K562 (cell line): ENCODE results near the gene BRSK1. TPM values are rescaled to one million over a fixed set of nuclear protein-coding genes. Genes with fewer than 3 reads are reported as not detected.

Source experiments
- ADNP ChIP-seq: fragments of 200-800 bp; sonication (Bioruptor generic); IDR thresholded peaks from 2 replicates; pipeline ENCODE4 v1.6.1; 2016; ENCODE audit warnings: missing genetic modification characterization, missing compliant biosample characterization
- BDP1 ChIP-seq: IDR thresholded peaks from 3 replicates; pipeline ENCODE4 v1.6.1; 2011; ENCODE audit not compliant: insufficient read length, insufficient read depth
- CGGBP1 ChIP-seq: fragments of 250-450 bp; sonication (Bioruptor Pico); IDR thresholded peaks from 2 replicates; pipeline ENCODE4 v1.9.0; 2021; ENCODE audit warnings: mild to moderate bottlenecking
- CHCHD3 ChIP-seq: fragments of 250-450 bp; sonication (Bioruptor Pico); IDR thresholded peaks from 2 replicates; pipeline ENCODE4 v2.1.2; 2022; ENCODE audit warnings: mild to moderate bottlenecking
- CHD1 ChIP-seq: fragments of 200-600 bp; sonication (generic); IDR thresholded peaks from one replicate; pipeline ENCODE4 v1.6.1; 2012; ENCODE audit warnings: mild to moderate bottlenecking, moderate library complexity, low read length, inconsistent platforms
- DMBX1 ChIP-seq: fragments of 250-450 bp; sonication (Bioruptor Pico); IDR thresholded peaks from 2 replicates; pipeline ENCODE4 v1.8.0; 2022; ENCODE audit warnings: inconsistent platforms, mild to moderate bottlenecking, moderate library complexity, borderline replicate concordance
- ELF1 ChIP-seq: fragments of 200-800 bp; sonication (Bioruptor generic); IDR thresholded peaks from 2 replicates; pipeline ENCODE4 v1.6.1; 2016; ENCODE audit warnings: missing genetic modification characterization, missing compliant biosample characterization
- ELF2 ChIP-seq: fragments of 250-450 bp; sonication (Bioruptor Pico); IDR thresholded peaks from 2 replicates; pipeline ENCODE4 v1.5.0; 2021; ENCODE audit warnings: mild to moderate bottlenecking
- ETS2 ChIP-seq: IDR thresholded peaks from 2 replicates; pipeline ENCODE4 v1.6.1; 2016; ENCODE audit warnings: borderline replicate concordance, missing genetic modification characterization, mild to moderate bottlenecking, moderate library complexity, missing compliant biosample characterization; ENCODE audit not compliant: poor library complexity, severe bottlenecking
- FOXP1 ChIP-seq: sonication (generic); formaldehyde crosslinking; IDR thresholded peaks from 2 replicates; pipeline ENCODE4 v1.8.0; 2022; ENCODE audit warnings: mild to moderate bottlenecking, missing genetic modification reagents
- HOXB6 ChIP-seq: fragments of 250-450 bp; sonication (Bioruptor Pico); IDR thresholded peaks from 2 replicates; pipeline ENCODE4 v1.5.1; 2022; ENCODE audit warnings: mild to moderate bottlenecking, borderline replicate concordance
- MCM5 ChIP-seq: fragments of 450-650 bp; IDR thresholded peaks from 2 replicates; pipeline ENCODE4 v1.6.1; 2016; ENCODE audit warnings: low read depth
- MEF2D ChIP-seq: conservative IDR thresholded peaks from 2 replicates; pipeline ENCODE4 v1.6.1; 2016; ENCODE audit warnings: low read depth, missing genetic modification characterization, missing compliant biosample characterization
- NCOA4 ChIP-seq: fragments of 450-650 bp; IDR thresholded peaks from 2 replicates; pipeline ENCODE4 v1.6.1; 2018; ENCODE audit warnings: mild to moderate bottlenecking; ENCODE audit not compliant: partially characterized antibody
- NFE2 ChIP-seq: IDR thresholded peaks from 2 replicates; pipeline ENCODE4 v1.6.1; 2014; ENCODE audit warnings: antibody characterized with exemption, low read depth
- PRDM10 ChIP-seq: fragments of 450-650 bp; IDR thresholded peaks from 2 replicates; pipeline ENCODE4 v1.6.1; 2018; ENCODE audit not compliant: partially characterized antibody
- PRMT5 ChIP-seq: sonication (generic); formaldehyde crosslinking; IDR thresholded peaks from 2 replicates; pipeline ENCODE4 v1.5.0; 2020; ENCODE audit warnings: missing genetic modification reagents
- SOX6 ChIP-seq: fragments of 450-650 bp; IDR thresholded peaks from 2 replicates; pipeline ENCODE4 v1.6.1; 2014; ENCODE audit warnings: mild to moderate bottlenecking
- STAG1 ChIP-seq: sonication (generic); formaldehyde crosslinking; IDR thresholded peaks from 2 replicates; pipeline ENCODE4 v1.5.0; 2020; ENCODE audit warnings: missing genetic modification reagents, borderline replicate concordance
- TGIF2 ChIP-seq: sonication (generic); formaldehyde crosslinking; IDR thresholded peaks from 2 replicates; pipeline ENCODE4 v1.8.1; 2022; ENCODE audit warnings: mild to moderate bottlenecking, missing genetic modification reagents, moderate library complexity
- THAP12 ChIP-seq: fragments of 250-450 bp; sonication (Bioruptor Pico); IDR thresholded peaks from 2 replicates; pipeline ENCODE4 v1.9.0; 2021; ENCODE audit warnings: mild to moderate bottlenecking, inconsistent platforms
- ZKSCAN1 ChIP-seq: fragments of 150-350 bp; IDR thresholded peaks from 2 replicates; pipeline ENCODE4 v1.6.1; 2016; ENCODE audit warnings: low read depth, low read length
- ZNF23 ChIP-seq: fragments of 250-450 bp; sonication (Bioruptor Pico); IDR thresholded peaks from 2 replicates; pipeline ENCODE4 v1.4.0; 2020; ENCODE audit warnings: mild to moderate bottlenecking
- ZNF431 ChIP-seq: sonication (generic); formaldehyde crosslinking; IDR thresholded peaks from 2 replicates; pipeline ENCODE4 v1.8.0; 2022; ENCODE audit warnings: mild to moderate bottlenecking, missing genetic modification reagents
- ZNF436 ChIP-seq: fragments of 250-450, 450-650 bp; sonication (Bioruptor Pico); formaldehyde crosslinking; IDR thresholded peaks from 2 replicates; pipeline ENCODE4 v1.7.0; 2020; ENCODE audit warnings: mild to moderate bottlenecking
- polyA plus RNA-seq, 8 experiments: library from polyadenylated mRNA; depleted of rRNA in 4 of 8; stranded (reverse) in 5 of 8; unstranded in 3 of 8; fragments of >200 nt; fragmentation: Nextera tagmentation in 2 of 8; fragmentation: Illumina TruSeq in 1 of 8; extraction: Ambion mirVana in 2 of 8; extraction: Trizol in 1 of 8; gene quantifications; 2 replicates each; pipeline versions ENCODE4 v1.2.1 to v1.2.3, GENCODE V29; 2011 to 2014; ENCODE audit warnings: inconsistent platforms in 1 of 8, missing spikeins in 1 of 8
- total RNA-seq, 7 experiments: library from RNA; depleted of rRNA in 6 of 7; stranded (reverse); fragments of >200 nt in 6 of 7; fragmentation: Illumina TruSeq in 2 of 7; extraction: Trizol in 2 of 7; gene quantifications; 2 replicates each; pipeline versions ENCODE4 v1.2.1 to v1.2.3, GENCODE V29; 2011 to 2021; ENCODE audit warnings: low replicate concordance in 1 of 7

BRSK1 gene
- total and polyA plus RNA-seq, 9 of the 15 experiments (the other 6 are each of a cell fraction or from before 2014, with no cell fraction given): 1.7 to 9.3 (median 3.8) TPM; not detected in 2

- TF ChIP-seq THAP12 (peak; percentile 82), ELF2 (peak; percentile 80; the same call in 1 of the 2 replicates), MEF2D (tag) (peak; percentile 72; the same call in 1 of the 2 replicates), NCOA4 (no peak), ZNF436 (CRISPR knock-in tag) (no peak), STAG1 (CRISPR knock-in tag) (no peak), ELF1 (tag) (peak; percentile 89), FOXP1 (CRISPR knock-in tag) (peak; percentile 98), CHD1 (no peak), DMBX1 (CRISPR knock-in tag) (peak; percentile 66; the same call in 1 of the 2 replicates), CGGBP1 (CRISPR knock-in tag) (no peak), BDP1 (no peak), NFE2 (no peak), PRDM10 (peak; percentile 83), SOX6 (peak; percentile 89), ZKSCAN1 (peak; percentile 78; the same call in 1 of the 2 replicates), ZNF431 (CRISPR knock-in tag) (0 out of 2 replicates have a peak, but pooled peaks have one; percentile 44), ADNP (tag) (no peak), MCM5 (no peak), TGIF2 (CRISPR knock-in tag) (no peak), ETS2 (tag) (no peak), PRMT5 (no peak), CHCHD3 (CRISPR knock-in tag) (no peak), HOXB6 (CRISPR knock-in tag) (no peak), ZNF23 (CRISPR knock-in tag) (no peak)
These were observed 24.8 kb upstream of the BRSK1 start, which contains the start of gene PPP6R1 (continued) for GRCh38 chr19:55258828-55259539.
